ENCODE measurements around the gene RNU1-1.
"Not testable (repeated sequence)": the region's sequence is repeated elsewhere in the genome, so short reads cannot be mapped to it uniquely, and the experiment has no call there.

The RNU1-1 gene

GRCh38 chr1:16493731-16494130, 20.4 kb downstream of the RNU1-1 start:
- not testable (repeated sequence) for DNase-seq (ENCODE audit: low spot score)

GRCh38 chr1:16492937-16493336, 21.1 kb downstream of the RNU1-1 start:
- not testable (repeated sequence) for DNase-seq (ENCODE audit: low spot score)

- DNase-seq (ENCODE audit: low spot score) = no peak
Measured at GRCh38 chr1:16491056-16491675, 22.9 kb downstream of the RNU1-1 start.

- not testable (repeated sequence) for DNase-seq (ENCODE audit: low spot score)
Measured at GRCh38 chr1:16489195-16489880, 24.7 kb downstream of the RNU1-1 start.

- not testable (repeated sequence) for DNase-seq (ENCODE audit: low spot score)
Measured at GRCh38 chr1:16487011-16487410, 27.1 kb downstream of the RNU1-1 start.

- not testable (repeated sequence) for DNase-seq (ENCODE audit: low spot score)
Measured at GRCh38 chr1:16486316-16486715, 27.8 kb downstream of the RNU1-1 start.

GRCh38 chr1:16484931-16485330, 29.2 kb downstream of the RNU1-1 start:
- DNase-seq (ENCODE audit: low spot score) = no peak

GRCh38 chr1:16484501-16484835, 29.6 kb downstream of the RNU1-1 start:
- DNase-seq (ENCODE audit: low spot score) = no peak

GRCh38 chr1:16483639-16484500, 30.2 kb downstream of the RNU1-1 start:
- not testable (repeated sequence) for DNase-seq (ENCODE audit: low spot score)

- not testable (repeated sequence) for DNase-seq (ENCODE audit: low spot score)
Measured at GRCh38 chr1:16483146-16483545, 30.9 kb downstream of the RNU1-1 start.

GRCh38 chr1:16478091-16478490, 36.0 kb downstream of the RNU1-1 start:
- no peak for DNase-seq (ENCODE audit: low spot score)

GRCh38 chr1:16475771-16476770, 38.0 kb downstream of the RNU1-1 start:
- not testable (repeated sequence) for DNase-seq (ENCODE audit: low spot score)

GRCh38 chr1:16474891-16475290, 39.2 kb downstream of the RNU1-1 start:
- DNase-seq (ENCODE audit: low spot score) = not testable (repeated sequence)

GRCh38 chr1:16474166-16474800, 39.8 kb downstream of the RNU1-1 start:
- DNase-seq (ENCODE audit: low spot score) = no peak

GRCh38 chr1:16468558-16468957, 45.5 kb downstream of the RNU1-1 start:
- DNase-seq (ENCODE audit: low spot score) = no peak

GRCh38 chr1:16464917-16465625, 49.0 kb downstream of the RNU1-1 start:
- peak; percentile 14 for DNase-seq (ENCODE audit: low spot score)
